SK-N-DZ (cell line): Measurements from ENCODE around the gene PLIN4.

Experiments used
- DNase-seq: peaks from one replicate; pipeline ENCODE4 v3.0.0-alpha.2; 2015; ENCODE audit warnings: low spot score

The PLIN4 gene

DNA sequence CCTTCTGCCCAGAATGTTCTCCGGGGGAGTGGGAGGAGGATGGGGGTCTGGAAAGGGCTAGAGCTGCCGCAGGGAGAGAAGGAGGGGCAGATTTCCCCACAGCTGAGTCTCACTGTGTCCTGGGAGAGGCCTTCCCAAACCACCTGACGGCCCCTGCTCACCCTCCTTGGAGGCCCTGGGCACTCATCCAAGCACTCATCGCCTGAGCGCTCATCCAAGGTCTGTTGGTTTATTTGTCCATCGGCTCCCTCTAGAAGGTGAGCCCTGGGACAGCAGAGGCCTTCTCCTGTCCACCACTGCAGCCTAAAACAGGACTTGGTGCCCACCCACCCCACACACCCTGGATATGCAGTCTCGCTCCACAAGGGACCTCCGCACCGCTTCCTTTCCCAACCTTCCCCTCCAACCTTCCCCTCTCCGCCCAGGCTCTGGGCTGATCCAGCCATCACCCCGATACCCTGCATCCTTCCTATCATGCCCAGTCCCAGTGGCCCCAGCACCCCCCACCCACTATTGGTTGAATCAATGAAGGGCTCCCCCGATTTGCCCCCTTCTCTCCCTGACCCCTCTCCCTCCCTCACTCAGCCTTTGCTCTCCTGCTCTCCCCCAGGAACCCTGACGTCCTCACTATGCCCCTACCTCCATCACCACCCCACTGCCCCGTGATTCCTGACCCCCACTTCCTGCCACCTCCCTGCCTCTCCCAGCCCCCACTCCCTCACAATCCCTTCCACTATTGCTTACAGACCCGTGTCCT lies 62.4 kb downstream of the PLIN4 start:
- DNase-seq = no peak

- no peak for DNase-seq
These were observed 63.3 kb downstream of the PLIN4 start for GRCh38 chr19:4454747-4455718.

DNA sequence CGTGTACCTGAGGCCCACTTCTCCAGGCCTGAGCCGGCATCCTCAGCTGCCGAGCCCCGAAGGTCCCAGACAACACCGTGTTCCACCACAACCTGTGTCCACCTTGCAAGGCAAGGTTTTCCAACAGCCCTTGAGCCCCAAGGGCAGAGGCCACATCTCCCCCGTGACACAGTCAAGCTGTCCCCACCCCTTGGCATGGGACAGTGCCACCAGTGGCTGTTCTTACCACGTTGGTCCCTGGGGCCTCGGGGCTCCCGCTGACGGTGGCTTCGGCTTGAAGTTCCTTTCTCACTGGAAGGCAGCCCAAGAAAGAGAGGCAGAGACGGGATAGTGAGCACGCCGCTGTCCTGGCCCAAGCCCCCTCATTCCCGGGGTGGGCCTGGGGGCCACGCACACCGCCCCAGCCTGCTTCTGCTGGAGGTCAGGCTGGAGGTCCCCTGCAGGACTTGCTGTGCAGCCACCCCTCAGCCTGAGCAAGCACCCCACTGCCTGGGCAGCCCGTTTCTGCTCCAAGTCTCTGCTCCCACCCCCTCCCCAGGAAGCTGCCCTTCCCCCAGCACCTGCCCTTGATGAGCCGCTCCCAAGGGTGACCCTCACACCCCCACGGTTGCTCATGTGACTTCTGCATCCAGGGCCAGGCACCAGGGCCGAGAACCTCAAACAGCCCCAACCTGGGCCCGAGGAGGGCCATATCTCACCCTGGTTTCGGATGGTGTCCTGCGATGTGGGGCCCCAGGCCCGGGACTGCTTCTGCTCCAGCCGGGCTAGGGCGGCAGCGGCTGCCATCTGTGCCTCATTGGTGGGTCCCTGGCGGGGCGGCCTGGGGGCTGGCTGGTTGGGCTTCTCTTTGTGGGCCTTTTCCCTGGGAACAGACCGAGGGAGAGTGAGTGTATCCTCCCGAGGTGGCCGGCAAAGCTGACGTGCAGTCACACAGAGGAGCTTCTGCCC lies 64.8 kb downstream of the PLIN4 start:
- no peak for DNase-seq

- DNase-seq = no peak
These were observed 65.9 kb downstream of the PLIN4 start for GRCh38 chr19:4452230-4452990.
